ENCODE results near the gene CCT5.

Gene CCT5

DNA sequence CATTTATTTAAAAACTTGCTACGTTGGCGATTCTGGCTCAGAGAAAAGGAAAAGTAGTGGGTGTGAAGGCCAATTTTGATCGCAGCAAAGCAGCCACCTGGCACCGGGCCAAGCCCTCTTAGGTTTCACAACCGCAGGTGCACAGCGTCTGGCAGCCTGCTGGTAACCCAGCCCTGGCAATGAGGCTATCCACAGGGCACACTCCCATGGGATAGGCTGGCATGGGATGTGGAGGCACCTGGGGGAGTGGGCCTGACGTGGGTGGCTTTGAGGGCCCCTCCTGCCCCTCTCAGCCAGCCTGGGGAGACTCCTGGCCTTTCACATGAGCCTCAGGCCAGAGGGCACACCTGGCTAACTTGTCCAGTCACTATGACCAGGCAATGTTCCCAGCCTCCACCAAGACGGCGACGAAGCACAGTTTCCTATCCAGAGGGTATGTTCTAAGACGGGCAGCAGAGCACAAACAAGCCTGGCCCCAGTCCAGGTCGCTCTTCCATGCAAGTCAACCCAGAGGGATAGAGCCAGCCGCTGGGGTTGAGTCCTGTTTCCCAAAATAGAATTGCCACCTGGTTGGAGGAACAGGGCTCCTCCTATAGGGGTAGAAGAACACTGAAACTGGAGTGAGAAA is 38.6 kb downstream of the CCT5 start:
- ATAC-seq (ENCODE audit: insufficient read depth, low read depth): peak; percentile 77
- peak; percentile 71 for DNase-seq
- TF ChIP-seq, protein P1, sequence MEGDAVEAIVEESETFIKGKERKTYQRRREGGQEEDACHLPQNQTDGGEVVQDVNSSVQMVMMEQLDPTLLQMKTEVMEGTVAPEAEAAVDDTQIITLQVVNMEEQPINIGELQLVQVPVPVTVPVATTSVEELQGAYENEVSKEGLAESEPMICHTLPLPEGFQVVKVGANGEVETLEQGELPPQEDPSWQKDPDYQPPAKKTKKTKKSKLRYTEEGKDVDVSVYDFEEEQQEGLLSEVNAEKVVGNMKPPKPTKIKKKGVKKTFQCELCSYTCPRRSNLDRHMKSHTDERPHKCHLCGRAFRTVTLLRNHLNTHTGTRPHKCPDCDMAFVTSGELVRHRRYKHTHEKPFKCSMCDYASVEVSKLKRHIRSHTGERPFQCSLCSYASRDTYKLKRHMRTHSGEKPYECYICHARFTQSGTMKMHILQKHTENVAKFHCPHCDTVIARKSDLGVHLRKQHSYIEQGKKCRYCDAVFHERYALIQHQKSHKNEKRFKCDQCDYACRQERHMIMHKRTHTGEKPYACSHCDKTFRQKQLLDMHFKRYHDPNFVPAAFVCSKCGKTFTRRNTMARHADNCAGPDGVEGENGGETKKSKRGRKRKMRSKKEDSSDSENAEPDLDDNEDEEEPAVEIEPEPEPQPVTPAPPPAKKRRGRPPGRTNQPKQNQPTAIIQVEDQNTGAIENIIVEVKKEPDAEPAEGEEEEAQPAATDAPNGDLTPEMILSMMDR (IDR thresholded peaks at IDR 0.05; ENCODE audit: borderline replicate concordance, extremely low read depth, low read length, poor library complexity, severe bottlenecking): no peak
- TF ChIP-seq EZH2 (IDR thresholded peaks at IDR 0.05; ENCODE audit: borderline replicate concordance, low read depth, low read length, severe bottlenecking): no peak
- H3K9me3 ChIP-seq (ENCODE audit: insufficient read depth, low read length, severe bottlenecking): no peaks in the 10 kb centered on the region
- H3K4me2 ChIP-seq (ENCODE audit: insufficient read depth, low read length): no peak overlapping the region
- H3K4me1 ChIP-seq (ENCODE audit: insufficient read depth, low read length): peaks cover 8% of the 10 kb centered on the region
- no peak overlapping the region for H3K4me3 ChIP-seq (ENCODE audit: low read depth in 1 of 2, low read length in 2 of 2)
- no peak overlapping the region for H2AFZ ChIP-seq (ENCODE audit: low read depth, low read length)
- H3K27ac ChIP-seq (ENCODE audit: low read length): no peak overlapping the region
- H3K27me3 ChIP-seq (ENCODE audit: insufficient read depth, low read length, poor library complexity): no peaks in the 10 kb centered on the region
- H3K9ac ChIP-seq (ENCODE audit: low read depth, low read length): no peak overlapping the region
- H3K36me3 ChIP-seq (ENCODE audit: insufficient read depth, low read length): no peaks in the 10 kb centered on the region
- no peaks in the 10 kb centered on the region for H4K20me1 ChIP-seq (ENCODE audit: insufficient read depth, low read length)
- no peaks in the 10 kb centered on the region for H3K79me2 ChIP-seq (ENCODE audit: insufficient read depth, low read length)

DNA sequence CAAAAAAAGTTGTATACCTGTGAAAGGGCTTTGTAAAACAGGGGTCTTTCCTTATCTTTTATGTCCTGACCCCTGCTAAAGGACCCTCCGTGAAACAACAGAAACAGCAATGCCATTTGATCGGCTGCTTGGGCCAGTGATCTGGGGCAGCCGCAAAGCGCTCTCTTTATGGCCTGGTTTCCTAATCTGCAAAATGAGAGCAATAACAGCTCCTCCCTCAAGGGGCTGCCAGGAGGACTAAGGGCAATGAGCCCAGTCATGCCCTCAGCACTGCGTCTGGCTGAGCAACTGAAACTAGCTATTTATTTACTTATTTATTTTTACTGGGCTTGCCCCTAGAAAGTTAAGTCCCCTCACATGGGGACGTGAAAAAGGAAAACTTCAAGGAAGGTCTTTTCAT is 39.3 kb downstream of the CCT5 start:
- Histone ChIP-seq H4K20me1 (ENCODE audit: insufficient read depth, low read length) (no peaks in the 10 kb centered on the region), H3K4me1 (ENCODE audit: insufficient read depth, low read length) (peaks cover 8% of the 10 kb centered on the region), H3K27me3 (ENCODE audit: insufficient read depth, low read length, poor library complexity) (no peaks in the 10 kb centered on the region), H3K4me2 (ENCODE audit: insufficient read depth, low read length) (no peak overlapping the region), H3K79me2 (ENCODE audit: insufficient read depth, low read length) (no peaks in the 10 kb centered on the region), H3K9me3 (ENCODE audit: insufficient read depth, low read length, severe bottlenecking) (no peaks in the 10 kb centered on the region), H3K27ac (ENCODE audit: low read length) (no peak overlapping the region), H3K36me3 (ENCODE audit: insufficient read depth, low read length) (no peaks in the 10 kb centered on the region), H3K9ac (ENCODE audit: low read depth, low read length) (no peak overlapping the region), H3K4me3 (ENCODE audit: low read depth in 1 of 2, low read length in 2 of 2) (no peak overlapping the region), H2AFZ (ENCODE audit: low read depth, low read length) (no peak overlapping the region)
- ATAC-seq (ENCODE audit: insufficient read depth, low read depth) (no peak), DNase-seq (no peak)
- no peak for TF ChIP-seq EZH2 (IDR thresholded peaks at IDR 0.05; ENCODE audit: borderline replicate concordance, low read depth, low read length, severe bottlenecking)
- TF ChIP-seq, protein P1 (IDR thresholded peaks at IDR 0.05; ENCODE audit: borderline replicate concordance, extremely low read depth, low read length, poor library complexity, severe bottlenecking): no peak

DNA sequence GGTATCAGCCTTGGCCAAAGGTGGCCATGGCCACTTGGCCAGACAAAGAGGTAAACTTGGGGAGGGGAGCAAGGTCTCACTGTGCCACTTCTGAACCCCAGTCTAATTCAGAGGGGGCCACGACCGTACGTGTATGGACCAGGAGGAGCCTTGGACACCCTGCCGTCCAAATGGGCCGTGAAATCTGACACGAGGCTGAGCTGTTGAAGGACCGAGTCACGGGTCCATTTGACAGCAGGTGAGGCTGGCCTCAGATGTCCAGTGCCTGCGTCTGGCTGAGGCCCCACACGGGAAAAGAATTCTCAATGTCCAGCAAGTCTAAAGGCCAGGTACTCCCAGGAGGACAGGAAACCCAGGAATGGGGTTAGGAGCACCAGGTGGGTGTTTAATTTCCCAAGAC is 39.9 kb downstream of the CCT5 start:
- Histone ChIP-seq H3K27ac (ENCODE audit: low read length) (no peak overlapping the region), H3K4me3 (ENCODE audit: low read depth in 1 of 2, low read length in 2 of 2) (no peak overlapping the region), H3K79me2 (ENCODE audit: insufficient read depth, low read length) (no peaks in the 10 kb centered on the region), H3K9me3 (ENCODE audit: insufficient read depth, low read length, severe bottlenecking) (no peaks in the 10 kb centered on the region), H3K4me1 (ENCODE audit: insufficient read depth, low read length) (peaks cover 8% of the 10 kb centered on the region), H4K20me1 (ENCODE audit: insufficient read depth, low read length) (no peaks in the 10 kb centered on the region), H3K27me3 (ENCODE audit: insufficient read depth, low read length, poor library complexity) (no peaks in the 10 kb centered on the region), H2AFZ (ENCODE audit: low read depth, low read length) (no peak overlapping the region), H3K9ac (ENCODE audit: low read depth, low read length) (no peak overlapping the region), H3K4me2 (ENCODE audit: insufficient read depth, low read length) (no peak overlapping the region), H3K36me3 (ENCODE audit: insufficient read depth, low read length) (no peaks in the 10 kb centered on the region)
- TF ChIP-seq, protein P1 (IDR thresholded peaks at IDR 0.05; ENCODE audit: borderline replicate concordance, extremely low read depth, low read length, poor library complexity, severe bottlenecking): no peak
- no peak for DNase-seq
- no peak for ATAC-seq (ENCODE audit: insufficient read depth, low read depth)

DNA sequence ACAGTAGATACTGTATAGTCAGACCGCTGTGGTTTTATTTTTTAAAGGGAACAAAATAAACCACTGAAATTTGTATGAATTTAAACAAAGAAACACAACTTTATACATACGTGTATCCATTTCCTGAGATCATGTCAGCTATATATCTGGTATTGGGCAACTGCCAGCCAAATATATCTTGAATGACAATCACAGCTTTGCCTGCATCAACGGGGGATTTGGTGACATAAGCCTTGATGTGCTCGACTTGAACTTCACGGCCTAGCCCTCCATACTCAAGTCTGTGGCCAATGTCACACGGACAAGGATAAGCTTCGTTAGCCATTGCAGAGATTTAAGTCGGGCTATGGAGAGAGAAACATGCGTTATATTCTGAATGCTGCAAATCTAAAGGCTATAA is 40.4 kb downstream of the CCT5 start:
- Histone ChIP-seq H3K4me2 (ENCODE audit: insufficient read depth, low read length) (no peak overlapping the region), H3K9ac (ENCODE audit: low read depth, low read length) (no peak overlapping the region), H3K36me3 (ENCODE audit: insufficient read depth, low read length) (no peaks in the 10 kb centered on the region), H3K4me3 (ENCODE audit: low read depth in 1 of 2, low read length in 2 of 2) (no peak overlapping the region), H3K4me1 (ENCODE audit: insufficient read depth, low read length) (peaks cover 8% of the 10 kb centered on the region), H4K20me1 (ENCODE audit: insufficient read depth, low read length) (no peaks in the 10 kb centered on the region), H3K27me3 (ENCODE audit: insufficient read depth, low read length, poor library complexity) (peaks cover 3% of the 10 kb centered on the region), H2AFZ (ENCODE audit: low read depth, low read length) (no peak overlapping the region), H3K9me3 (ENCODE audit: insufficient read depth, low read length, severe bottlenecking) (no peaks in the 10 kb centered on the region), H3K79me2 (ENCODE audit: insufficient read depth, low read length) (no peaks in the 10 kb centered on the region), H3K27ac (ENCODE audit: low read length) (no peak overlapping the region)
- DNase-seq: no peak
- TF ChIP-seq, protein P1 (IDR thresholded peaks at IDR 0.05; ENCODE audit: borderline replicate concordance, extremely low read depth, low read length, poor library complexity, severe bottlenecking): no peak
- TF ChIP-seq EZH2 (IDR thresholded peaks at IDR 0.05; ENCODE audit: borderline replicate concordance, low read depth, low read length, severe bottlenecking): no peak
- ATAC-seq (ENCODE audit: insufficient read depth, low read depth): no peak

Measured in DND-41 (cell line).